CD4-positive, alpha-beta T cell treated with Interleukin-15 for 4 hours (primary cell): ENCODE results near the gene SELENOF.
A peak's percentile ranks its signal among the peaks of the same experiment; 100 is the strongest.
"Not testable (repeated sequence)": the region's sequence is repeated elsewhere in the genome, so short reads cannot be mapped to it uniquely, and the experiment has no call there.

ENCODE experiments used
- DNase-seq: peaks from one replicate; pipeline ENCODE4 v3.0.0-alpha.2; 2020; ENCODE audit warnings: low spot score

The SELENOF gene

DNA sequence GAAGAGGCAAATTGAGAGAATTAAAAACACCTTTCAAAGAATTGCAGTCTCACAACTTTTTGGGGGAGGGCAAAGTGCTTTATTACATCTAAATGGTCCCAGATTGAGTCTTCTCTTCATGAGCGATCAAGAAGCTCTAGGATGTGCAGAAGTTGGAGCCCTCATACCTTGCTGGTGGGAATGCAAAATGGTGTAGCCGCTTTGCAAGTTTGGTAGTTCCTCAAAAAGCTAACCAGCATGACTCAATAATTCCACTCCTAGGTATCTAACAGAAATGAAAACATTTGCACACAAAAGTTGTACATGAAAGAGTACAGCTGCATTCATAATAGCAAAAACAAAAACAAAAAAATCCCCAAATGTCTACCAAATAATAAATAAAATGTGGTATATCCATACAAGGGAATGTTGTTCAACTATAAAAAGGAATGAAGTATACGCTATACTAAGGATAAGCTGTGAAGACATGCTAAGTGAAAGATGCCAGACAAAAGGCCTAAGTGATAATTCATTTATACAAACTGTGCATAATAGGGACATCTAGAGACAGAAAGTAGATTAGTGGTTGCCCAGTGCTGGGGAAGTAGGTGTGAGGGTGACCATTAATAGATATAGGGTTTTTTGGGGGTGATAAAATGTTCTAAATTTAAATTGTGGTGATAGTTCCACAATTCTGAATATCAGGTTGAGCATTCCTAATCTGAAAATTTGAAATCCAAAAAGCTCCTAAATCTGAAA is 55.2 kb downstream of the SELENOF start:
- DNase-seq: no peak

DNA sequence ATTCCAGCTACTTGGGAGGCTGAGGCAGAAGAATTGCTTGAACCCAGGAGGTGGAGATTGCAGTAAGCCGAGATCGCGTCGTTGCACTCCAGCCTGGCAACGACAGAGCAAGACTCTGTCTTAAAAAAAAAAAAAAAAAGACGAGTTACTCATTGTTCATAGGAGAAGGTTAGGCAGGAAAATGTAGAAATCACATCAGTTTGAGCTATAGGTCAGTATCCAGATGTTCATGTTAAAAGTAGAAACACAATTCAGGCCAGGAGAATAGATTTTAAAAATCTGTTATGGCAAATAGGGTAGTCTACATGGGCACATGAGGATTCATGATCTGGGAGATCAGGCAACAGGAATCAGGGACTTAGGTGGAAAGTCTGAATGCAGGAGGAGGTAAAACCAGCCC is 57.7 kb downstream of the SELENOF start:
- DNase-seq: no peak

DNA sequence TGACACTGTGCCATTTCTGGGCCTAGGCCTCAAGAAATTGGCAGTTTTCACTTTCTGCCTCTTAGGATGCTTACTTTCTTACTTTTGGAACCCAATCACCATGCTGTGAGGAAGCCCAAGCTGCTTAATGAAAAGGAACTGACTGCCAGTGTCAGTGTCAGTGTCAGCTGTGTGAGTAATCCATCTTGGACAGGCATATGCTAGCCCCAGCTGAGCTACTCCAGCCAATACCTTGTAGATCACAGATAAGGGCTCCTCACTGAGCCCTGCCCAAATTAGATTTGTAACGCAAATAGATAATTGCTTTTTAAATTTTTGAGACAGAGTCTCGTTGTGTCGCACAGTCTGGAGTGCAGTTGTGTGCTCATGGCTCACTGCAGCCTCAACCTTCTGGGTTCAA is 59.6 kb downstream of the SELENOF start:
- DNase-seq: no peak

DNA sequence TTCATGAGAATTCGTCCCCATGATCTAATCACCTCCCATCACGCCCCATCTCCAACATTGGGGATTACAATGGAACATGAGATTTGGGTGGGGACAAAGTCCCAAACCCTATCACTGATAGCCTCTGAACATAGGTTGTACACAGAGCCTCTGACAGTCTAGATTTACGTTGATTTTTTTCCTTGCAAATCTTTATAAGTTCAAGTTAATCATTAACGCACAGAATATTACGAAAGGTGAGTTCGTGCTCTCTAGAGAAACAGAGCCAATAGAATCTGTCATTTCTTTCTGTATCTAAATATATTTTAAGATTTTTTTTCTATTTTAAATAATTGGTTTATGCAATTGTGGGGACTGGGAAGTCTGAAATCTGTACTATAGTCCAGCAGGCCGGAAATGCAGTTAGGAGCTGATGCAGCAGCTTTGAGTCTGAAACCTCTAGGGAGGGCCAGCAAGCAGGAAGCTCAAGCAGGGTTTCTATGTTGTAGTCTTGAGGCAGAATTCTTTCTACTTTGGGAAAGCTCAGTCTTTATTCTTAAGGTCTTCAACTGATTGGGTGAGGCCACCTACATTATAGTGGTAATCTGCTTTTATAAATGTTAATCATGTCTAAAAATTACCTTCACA is 61.0 kb downstream of the SELENOF start:
- no peak for DNase-seq

DNA sequence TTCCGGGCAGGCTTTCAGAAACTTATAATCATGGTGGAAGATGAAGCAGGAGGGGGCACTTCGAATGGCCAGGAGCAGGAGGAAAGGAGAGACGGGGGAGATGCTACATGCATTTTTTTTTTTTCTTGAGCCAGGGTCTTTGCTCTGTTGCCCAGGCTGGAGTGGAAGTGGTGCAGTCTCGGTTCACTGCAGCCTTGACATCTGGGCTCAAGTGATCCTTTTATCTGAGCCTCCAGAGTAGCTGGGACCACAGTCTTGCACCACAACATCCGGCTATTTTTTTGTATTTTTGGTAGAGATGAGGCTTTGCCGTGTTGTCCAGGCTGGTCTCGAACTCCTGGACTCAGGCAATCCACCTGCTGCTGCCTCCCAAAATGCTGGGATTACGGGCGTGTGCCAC is 61.6 kb downstream of the SELENOF start:
- no peak for DNase-seq

DNA sequence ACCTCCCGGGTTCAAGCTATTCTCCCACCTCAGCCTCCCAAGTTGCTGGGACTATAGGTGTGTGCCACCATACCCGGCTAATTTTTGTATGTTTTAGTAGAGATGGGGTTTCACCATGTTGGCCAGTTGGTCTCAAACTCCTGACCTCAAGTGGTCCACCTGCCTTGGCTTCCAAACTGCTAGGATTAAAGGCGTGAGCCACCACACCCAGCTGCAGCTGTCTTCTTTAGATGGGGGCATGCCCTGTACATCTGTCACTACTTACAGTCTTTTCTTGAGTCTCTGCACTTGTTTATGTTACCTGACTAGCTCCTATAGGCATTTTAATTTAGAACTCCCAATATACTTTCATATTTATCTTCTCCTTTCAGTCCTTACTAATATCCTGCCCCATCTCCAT is 64.2 kb downstream of the SELENOF start:
- no peak for DNase-seq

DNA sequence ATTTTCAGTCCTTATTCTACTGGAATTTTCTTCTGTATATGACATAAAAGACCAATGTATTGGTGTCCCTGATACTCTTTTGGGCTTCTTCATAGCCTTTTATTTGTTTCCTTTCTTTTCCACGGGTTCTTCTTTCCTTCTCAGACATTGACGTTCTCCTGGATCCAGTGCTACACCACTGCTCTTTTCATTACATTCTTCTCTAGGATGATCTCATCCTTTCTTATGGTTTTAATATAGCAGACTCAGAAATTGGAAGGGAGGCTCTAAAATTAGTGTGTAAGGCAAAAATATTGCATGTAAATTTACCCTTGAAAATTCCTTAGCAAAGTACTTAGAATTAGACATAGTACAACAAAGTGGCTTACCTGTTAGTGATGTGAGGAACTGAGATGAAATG is 65.3 kb downstream of the SELENOF start:
- no peak for DNase-seq

- DNase-seq: no peak
Measured at GRCh38 chr1:86846164-86846647, 67.7 kb downstream of the SELENOF start.

GRCh38 chr1:86845514-86845913 is 68.4 kb downstream of the SELENOF start:
- DNase-seq: no peak

- no peak for DNase-seq
Measured at GRCh38 chr1:86841116-86841515, 72.8 kb downstream of the SELENOF start.

DNA sequence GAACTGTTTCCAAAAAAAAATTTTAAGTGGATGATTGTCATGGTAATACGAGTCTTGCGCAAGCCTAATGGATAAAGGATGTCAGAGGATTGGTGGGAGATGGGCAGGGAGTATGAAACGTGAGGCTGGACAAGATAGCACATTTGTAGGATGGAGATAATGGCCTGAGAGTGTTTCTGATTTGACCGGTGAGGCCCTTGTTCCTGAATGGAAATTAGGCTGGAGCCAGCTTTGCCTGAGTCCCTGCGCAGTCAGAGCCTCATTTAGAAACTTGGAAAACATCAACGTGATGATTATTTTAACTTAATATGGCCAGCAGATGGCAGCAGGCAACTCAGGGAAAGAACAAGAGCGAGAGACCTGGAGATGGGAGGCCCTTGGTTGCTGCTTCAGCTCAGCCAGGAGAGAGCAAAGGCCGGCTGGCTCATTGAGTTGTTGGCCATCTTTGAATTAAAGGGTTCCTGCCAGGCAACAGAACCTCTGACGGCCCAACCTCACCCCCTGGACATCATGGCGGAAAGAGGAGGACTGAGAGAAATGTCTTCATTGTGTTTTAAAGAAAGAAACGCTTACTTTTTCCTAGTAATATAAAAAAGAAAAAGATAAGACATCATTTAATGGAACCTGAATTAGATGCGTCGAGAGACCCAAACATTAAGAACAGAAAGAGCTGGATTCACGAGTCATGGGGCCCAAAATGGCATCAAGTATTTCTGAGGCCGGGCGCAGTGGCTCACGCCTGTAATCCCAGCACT is 80.3 kb downstream of the SELENOF start:
- DNase-seq: peak; percentile 65

GRCh38 chr1:86832433-86832832 is 81.5 kb downstream of the SELENOF start:
- DNase-seq: no peak

DNA sequence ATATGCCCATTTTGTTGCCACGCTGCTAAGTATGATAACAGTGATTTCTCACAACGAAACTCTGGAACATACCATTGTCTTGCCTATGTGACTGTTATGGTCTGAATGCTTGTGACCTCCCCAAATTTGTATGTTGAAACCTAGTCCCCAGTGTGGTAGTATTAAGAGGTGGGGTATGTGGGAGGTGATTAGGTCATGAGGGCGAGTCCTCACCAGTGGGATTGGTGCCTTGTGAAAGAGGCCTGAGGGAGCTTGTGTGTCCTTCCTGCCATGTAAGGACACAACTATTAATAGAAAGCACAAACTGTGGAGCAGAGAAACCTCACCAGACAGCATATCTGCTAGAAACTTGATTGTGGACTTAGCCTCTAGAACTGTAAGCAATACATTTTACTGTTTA is 84.6 kb downstream of the SELENOF start:
- no peak for DNase-seq

- no peak for DNase-seq
Measured at GRCh38 chr1:86828024-86828423, 85.9 kb downstream of the SELENOF start.

DNA sequence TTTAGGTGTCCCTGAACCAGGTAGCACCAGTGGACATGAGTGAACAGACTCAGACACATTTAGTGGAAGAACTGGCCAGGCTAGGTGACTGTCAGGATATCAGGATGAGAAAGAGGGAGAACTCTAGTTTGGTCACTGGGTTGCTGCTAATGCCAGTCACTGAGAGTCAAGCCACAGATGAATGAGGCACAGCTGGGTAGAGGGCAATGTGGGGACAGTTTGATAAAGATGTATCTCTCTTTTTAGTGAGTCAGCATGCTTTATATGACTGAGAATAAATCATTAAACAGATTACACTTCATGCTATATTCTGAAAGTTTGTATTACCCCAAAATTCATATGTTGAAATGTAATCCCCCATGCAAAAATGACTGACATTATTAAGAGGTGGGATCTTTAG is 87.1 kb downstream of the SELENOF start:
- DNase-seq: no peak

DNA sequence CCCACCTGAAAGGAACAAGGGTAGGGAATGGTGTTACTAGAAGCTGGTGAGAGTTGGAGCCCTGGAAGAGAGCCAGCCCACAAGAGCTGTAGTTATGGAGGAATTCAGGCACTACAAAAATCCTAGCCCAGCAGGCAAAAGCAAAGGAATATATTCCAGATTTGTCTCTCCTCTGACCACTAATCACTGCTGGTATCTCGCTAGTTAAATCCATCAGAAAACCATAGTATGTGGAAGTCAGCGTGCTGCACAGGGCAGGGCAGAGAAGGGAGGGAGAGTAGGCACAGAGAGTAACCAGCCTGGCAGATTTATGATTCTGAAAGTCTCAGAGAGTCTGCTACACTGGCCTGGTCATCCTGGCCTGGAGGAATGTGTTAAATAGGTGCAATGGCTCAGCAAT is 88.6 kb downstream of the SELENOF start:
- no peak for DNase-seq

DNA sequence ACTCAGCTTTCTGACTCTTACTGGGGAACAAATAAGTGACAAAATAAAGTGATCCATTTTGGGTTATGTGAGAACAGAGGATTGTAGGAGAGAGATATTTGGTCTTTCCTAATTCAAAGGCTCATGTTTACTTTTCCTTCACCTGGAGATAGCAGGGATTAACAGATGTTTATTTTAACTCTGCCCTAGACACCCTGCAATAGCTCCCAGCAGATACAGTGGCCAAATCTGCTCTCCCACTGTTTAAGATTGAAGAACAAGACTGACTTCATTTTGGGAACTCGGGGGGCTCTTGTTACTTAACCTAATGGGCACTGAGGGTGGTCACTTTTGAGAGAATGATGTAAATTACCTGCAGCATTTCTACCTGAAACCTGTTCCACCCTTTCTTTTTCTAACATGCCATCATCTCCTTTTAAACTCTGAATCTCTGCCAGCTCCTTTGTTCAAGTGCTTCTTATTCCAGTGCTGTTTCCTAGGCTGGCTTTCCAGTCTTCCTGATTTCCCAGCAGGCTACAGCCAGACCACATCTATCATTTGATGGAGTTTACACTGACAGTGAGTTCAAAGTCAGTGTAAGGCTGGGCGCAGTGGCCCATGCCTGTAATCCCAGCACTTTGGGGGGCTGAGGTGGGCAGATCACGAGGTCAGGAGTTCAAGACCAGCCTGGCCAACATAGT is 90.0 kb downstream of the SELENOF start:
- DNase-seq: no peak

DNA sequence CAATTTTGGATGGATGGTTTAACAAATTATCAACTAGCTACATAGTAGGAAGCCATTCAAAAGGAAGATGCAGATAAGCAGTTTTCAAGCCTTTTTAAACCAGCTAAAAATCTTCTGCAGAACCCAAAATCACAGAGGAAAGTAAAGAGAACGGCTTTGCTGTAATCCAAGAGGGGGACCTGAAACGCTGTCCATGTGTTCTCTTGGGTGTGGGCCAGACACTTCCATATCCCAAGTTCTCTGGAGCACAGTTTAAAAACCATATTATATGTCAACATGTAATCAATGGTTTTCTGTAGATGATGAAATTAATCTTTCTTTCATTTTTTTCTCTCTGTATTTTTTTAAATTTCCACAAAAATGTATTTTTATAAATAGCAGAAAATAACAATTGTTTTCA is 90.5 kb downstream of the SELENOF start:
- DNase-seq: no peak

GRCh38 chr1:86822459-86822858 is 91.5 kb downstream of the SELENOF start:
- DNase-seq: no peak

- no peak for DNase-seq
Measured at GRCh38 chr1:86821956-86822355, 92.0 kb downstream of the SELENOF start.

DNA sequence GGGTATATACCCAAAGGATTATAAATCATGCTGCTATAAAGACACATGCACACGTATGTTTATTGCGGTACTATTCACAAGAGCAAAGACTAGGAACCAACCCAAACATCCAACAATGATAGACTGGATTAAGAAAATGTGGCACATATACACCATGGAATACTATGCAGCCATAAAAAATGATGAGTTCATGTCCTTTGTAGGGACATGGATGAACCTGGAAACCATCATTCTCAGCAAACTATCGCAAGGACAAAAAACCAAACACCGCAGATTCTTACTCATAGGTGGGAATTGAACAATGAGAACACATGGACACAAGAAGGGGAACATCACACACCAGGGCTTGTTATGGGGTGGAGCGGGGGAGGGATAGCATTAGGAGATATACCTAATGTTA is 94.0 kb downstream of the SELENOF start:
- not testable (repeated sequence) for DNase-seq

DNA sequence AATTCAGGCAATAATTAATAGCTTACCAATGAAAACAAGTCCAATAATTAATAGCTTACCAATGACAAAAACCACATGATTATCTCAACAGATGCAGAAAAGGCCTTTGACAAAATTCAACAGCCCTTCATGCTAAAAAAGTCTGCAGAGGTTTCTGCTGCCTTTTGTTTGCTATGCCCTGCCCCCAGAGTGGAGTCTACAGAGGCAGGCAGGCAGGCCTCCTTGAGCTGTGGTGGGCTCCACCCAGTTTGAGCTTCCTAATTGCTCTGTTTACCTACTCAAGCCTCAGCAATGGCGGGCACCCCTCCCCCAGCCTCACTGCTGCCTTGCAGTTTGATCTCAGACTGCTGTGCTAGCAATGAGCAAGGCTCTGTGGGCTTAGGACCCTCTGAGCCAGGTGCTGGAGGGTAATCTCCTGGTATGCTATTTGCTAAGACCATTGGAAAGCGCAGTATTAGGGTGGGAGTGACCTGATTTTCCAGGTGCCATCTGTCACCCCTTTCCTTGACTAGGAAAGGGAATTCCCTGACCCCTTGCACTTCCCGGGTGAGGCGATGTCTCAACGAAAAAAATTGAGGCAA is 96.6 kb downstream of the SELENOF start:
- DNase-seq: not testable (repeated sequence)
